ENCODE measurements around the gene MARCHF2.
"Not testable (repeated sequence)": the region's sequence is repeated elsewhere in the genome, so short reads cannot be mapped to it uniquely, and the experiment has no call there.

DNA sequence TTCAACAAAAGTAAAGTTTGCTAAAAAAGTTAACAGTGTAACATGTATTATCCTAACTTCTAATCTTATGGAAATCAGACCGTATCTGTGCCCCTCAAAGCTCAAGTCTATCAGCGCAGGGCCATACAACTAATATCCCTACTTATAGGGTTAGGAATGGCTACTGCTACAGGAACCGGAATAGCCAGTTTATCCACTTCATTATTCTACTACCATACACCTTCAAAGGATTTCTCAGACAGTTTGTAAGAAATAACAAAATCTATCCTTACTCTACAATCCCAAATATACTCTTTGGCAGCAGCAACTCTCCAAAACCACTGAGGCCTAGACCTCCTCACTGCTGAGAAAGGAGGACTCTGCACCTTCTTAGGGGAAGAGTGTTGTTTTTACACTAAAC is 27.5 kb upstream of the MARCHF2 start:
- TF ChIP-seq CTCF (IDR thresholded peaks at IDR 0.05; ENCODE audit: low read length); EZH2 (IDR thresholded peaks at IDR 0.05; ENCODE audit: borderline replicate concordance, low read length): not testable (repeated sequence)
